HFF-Myc (cell line): Measurements from ENCODE around the gene IFNGR1.

Experiments
- DNase-seq: peaks from one replicate; pipeline ENCODE4 v3.0.0-alpha.2; 2011; ENCODE audit warnings: low read depth; ENCODE audit errors: extremely low read depth
- H3K4me3 ChIP-seq: replicated peaks from 2 replicates; pipeline ENCODE4 v1.5.1; 2011; ENCODE audit warnings: low read depth, mild to moderate bottlenecking, control low read depth, low read length
- TF ChIP-seq, protein P1 (sequence below): IDR thresholded peaks from 2 replicates; pipeline ENCODE4 v1.5.1; 2012; ENCODE audit warnings: mild to moderate bottlenecking, low read depth, low read length, control low read depth; ENCODE audit errors: missing control alignments

The IFNGR1 gene

GRCh38 chr6:137182654-137183073 is 36.5 kb downstream of the IFNGR1 start:
- H3K4me3 ChIP-seq, result no peak overlapping the region
- TF ChIP-seq, protein P1, sequence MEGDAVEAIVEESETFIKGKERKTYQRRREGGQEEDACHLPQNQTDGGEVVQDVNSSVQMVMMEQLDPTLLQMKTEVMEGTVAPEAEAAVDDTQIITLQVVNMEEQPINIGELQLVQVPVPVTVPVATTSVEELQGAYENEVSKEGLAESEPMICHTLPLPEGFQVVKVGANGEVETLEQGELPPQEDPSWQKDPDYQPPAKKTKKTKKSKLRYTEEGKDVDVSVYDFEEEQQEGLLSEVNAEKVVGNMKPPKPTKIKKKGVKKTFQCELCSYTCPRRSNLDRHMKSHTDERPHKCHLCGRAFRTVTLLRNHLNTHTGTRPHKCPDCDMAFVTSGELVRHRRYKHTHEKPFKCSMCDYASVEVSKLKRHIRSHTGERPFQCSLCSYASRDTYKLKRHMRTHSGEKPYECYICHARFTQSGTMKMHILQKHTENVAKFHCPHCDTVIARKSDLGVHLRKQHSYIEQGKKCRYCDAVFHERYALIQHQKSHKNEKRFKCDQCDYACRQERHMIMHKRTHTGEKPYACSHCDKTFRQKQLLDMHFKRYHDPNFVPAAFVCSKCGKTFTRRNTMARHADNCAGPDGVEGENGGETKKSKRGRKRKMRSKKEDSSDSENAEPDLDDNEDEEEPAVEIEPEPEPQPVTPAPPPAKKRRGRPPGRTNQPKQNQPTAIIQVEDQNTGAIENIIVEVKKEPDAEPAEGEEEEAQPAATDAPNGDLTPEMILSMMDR, result no peak
- DNase-seq, result no peak

GRCh38 chr6:137181891-137182653 is 37.1 kb downstream of the IFNGR1 start:
- no peak overlapping the region for H3K4me3 ChIP-seq
- TF ChIP-seq, protein P1, result no peak
- no peak for DNase-seq

GRCh38 chr6:137177611-137178010 is 41.6 kb downstream of the IFNGR1 start:
- no peak overlapping the region for H3K4me3 ChIP-seq
- TF ChIP-seq, protein P1, result no peak
- no peak for DNase-seq

- no peak for DNase-seq
- H3K4me3 ChIP-seq, result no peak overlapping the region
- TF ChIP-seq, protein P1, result no peak
Observed at GRCh38 chr6:137176729-137177128, 42.5 kb downstream of the IFNGR1 start.

GRCh38 chr6:137175868-137176245 is 43.3 kb downstream of the IFNGR1 start:
- TF ChIP-seq, protein P1, result no peak
- no peak for DNase-seq
- H3K4me3 ChIP-seq, result no peak overlapping the region

DNA sequence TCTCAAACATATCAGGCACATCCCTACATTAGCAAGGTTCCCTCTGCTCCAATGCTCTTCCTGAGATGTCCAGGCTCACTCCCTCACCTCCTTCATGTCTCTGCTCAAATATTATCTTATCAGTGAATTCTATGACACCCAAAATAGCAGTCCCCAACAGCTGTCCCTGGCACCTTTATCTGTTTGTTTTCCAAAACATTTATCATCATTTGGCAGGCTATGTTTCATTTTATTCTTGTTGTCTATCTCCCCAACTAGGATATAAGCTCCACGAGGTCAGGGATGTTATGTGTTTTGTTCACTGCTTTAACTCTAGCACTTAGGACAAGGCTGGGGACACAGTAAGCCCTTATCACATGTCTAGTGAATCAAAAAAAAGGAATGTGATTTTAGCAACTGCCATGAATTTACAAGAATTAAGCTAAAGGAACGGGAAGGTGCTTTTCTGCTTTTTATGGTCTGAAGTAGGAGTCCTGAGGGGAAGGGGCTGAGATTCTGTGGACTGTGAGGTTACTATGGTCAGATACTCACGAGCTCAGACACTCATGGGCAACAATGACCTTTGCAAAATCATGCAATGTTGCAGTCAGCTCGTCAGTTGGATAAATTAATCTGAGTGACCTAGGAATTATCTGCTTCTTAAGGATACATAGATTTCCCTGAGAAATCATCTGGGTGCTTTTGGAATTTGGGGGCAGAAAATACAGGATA is 43.9 kb downstream of the IFNGR1 start:
- no peak overlapping the region for H3K4me3 ChIP-seq
- TF ChIP-seq, protein P1, result no peak
- no peak for DNase-seq
